ENCODE results near the gene ZNF236.

ZNF236 gene

DNA sequence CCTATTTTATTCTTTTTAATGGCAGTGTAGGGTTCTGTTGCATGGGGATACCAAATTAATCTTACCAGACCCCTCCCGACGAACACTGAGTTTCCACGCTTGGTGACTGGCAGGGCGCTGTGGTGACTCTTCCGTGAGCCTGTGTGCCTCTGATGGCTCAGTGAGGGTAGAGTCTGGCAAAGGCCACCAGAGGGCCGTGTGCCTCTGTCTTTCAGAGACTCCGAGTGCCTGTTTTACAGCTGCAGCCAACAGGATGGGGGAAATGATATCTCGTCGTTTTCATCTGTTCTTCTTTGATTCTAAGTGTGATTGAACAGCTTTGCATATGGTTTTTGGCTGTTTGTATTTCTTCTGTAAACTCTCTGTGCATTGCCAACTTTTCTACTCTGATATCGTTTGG lies 99.8 kb downstream of the ZNF236 start:
- H3K36me3 ChIP-seq (ENCODE audit: control insufficient read depth, insufficient read depth, low read length), result peaks cover 4% of the 10 kb centered on the region
- H3K27me3 ChIP-seq (ENCODE audit: control insufficient read depth, insufficient read depth, low read length), result no peaks in the 10 kb centered on the region
- no peak overlapping the region for H3K4me3 ChIP-seq (ENCODE audit: low read depth, low read length)
- H3K9ac ChIP-seq (ENCODE audit: low read depth, low read length), result no peak overlapping the region
- no peaks in the 10 kb centered on the region for H3K4me1 ChIP-seq (ENCODE audit: control insufficient read depth, insufficient read depth, low read length)
- H3K9me3 ChIP-seq (ENCODE audit: control insufficient read depth, insufficient read depth, low read length), result no peaks in the 10 kb centered on the region

DNA sequence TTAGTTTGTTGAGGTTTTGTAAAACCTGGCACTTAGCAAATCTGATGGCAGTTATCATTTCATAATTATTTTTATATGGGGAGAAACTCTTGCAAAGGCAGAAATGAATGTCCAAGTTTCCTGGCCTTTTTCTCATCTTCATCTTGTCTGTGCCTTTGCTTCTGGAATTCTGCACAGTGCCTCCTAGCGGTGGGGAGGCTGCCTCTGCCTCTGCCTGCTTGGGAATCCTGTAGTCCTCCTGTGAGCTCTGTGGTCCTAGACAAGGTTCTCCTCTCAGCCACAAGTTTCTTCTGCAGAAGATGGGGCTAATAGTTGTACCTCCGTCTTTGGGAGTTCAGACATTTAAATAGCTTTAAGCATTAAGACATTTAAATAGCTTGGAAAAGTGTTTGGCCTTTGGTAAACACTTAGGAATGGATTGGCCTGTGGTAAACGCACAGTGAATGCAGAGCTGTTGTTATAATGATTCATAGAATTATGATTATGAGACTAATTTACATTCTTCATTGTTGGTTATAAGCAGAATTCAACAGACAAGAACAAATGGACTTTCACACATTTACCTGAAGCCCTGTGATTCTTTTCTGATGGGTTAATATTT lies 101.2 kb downstream of the ZNF236 start:
- peaks cover 4% of the 10 kb centered on the region for H3K36me3 ChIP-seq (ENCODE audit: control insufficient read depth, insufficient read depth, low read length)

DNA sequence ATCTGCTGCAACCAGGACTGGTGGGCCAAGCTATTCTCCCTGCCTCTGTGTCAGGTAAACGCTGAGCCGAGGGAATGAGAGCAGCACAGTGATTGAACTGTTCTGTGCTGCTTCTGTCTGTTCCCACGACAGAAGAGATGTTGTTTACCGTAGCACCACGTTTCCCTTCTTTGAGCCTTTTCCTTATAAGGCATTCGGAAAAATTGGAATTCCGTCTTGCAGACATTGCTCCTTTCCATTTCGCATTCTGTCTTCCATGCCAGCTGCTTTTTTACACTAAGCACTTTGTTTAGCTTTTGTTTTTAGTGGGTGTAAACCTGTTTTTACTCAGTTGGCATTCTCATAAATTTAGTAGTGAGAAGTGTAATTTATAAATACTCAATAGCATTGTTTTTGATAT lies 103.1 kb downstream of the ZNF236 start:
- Histone ChIP-seq H3K27me3 (ENCODE audit: control insufficient read depth, insufficient read depth, low read length) (no peaks in the 10 kb centered on the region), H3K4me1 (ENCODE audit: control insufficient read depth, insufficient read depth, low read length) (no peaks in the 10 kb centered on the region), H3K36me3 (ENCODE audit: control insufficient read depth, insufficient read depth, low read length) (peaks cover 4% of the 10 kb centered on the region), H3K9me3 (ENCODE audit: control insufficient read depth, insufficient read depth, low read length) (no peaks in the 10 kb centered on the region), H3K4me3 (ENCODE audit: low read depth, low read length) (no peak overlapping the region), H3K9ac (ENCODE audit: low read depth, low read length) (no peak overlapping the region)

More for the DNA sequence above, 101.2 kb downstream of the ZNF236 start:
- H3K9me3 ChIP-seq (ENCODE audit: control insufficient read depth, insufficient read depth, low read length), result no peaks in the 10 kb centered on the region
- H3K4me3 ChIP-seq (ENCODE audit: low read depth, low read length), result no peak overlapping the region
- H3K4me1 ChIP-seq (ENCODE audit: control insufficient read depth, insufficient read depth, low read length), result no peaks in the 10 kb centered on the region
- no peaks in the 10 kb centered on the region for H3K27me3 ChIP-seq (ENCODE audit: control insufficient read depth, insufficient read depth, low read length)
- H3K9ac ChIP-seq (ENCODE audit: low read depth, low read length), result no peak overlapping the region

DNA sequence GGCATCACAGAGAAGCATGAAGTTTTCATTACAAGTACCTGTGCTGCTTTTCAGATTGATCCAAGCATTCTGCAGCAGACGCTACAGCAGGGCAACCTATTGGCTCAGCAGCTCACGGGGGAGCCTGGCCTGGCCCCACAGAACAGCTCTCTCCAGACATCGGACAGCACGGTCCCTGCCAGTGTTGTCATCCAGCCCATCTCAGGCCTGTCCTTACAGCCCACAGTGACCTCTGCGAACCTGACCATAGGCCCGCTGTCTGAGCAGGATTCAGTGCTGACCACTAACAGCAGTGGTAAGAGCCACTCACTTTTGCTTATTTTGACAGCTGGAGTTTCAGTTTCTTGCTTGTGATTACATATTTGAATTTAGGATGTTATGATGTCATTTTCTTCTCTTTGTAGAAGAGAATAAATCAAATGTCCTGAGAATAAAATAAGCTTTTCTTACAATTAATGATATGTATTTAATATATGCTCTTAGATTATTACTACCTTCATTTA lies 104.9 kb downstream of the ZNF236 start:
- H3K4me3 ChIP-seq (ENCODE audit: low read depth, low read length), result no peak overlapping the region

DNA sequence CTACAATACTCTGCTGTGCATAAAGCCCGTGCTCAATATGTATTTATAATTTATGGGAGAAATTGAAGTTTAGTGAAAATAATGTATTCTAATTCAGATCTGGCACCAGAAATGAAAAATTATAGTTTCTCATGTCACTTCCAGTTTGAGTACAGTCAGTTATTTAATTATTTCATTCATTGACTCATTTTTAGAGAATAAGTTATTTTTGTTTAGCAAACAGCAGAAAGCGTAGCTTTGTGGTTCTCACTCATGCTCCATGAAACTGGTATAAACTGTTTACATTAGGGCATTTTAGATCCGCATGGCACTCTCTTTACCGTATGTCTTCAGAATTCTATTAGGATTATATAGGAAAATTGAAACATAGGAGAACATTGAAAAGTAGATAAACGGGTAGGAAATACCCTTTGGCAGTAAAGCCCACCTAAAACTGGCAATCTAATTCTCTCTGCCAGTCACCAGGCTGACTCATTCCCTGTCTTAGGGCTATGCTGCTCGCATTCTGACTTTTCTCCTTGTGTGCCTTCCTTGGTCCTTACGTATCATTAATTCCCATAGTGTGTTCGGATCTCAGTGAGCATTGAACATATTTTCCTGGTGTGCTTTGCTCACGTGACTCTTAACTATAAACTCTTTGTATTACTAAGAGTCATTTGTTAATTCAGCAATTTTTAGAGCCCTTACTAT lies 106.0 kb downstream of the ZNF236 start:
- no peaks in the 10 kb centered on the region for H3K27me3 ChIP-seq (ENCODE audit: control insufficient read depth, insufficient read depth, low read length)
- no peaks in the 10 kb centered on the region for H3K9me3 ChIP-seq (ENCODE audit: control insufficient read depth, insufficient read depth, low read length)
- H3K9ac ChIP-seq (ENCODE audit: low read depth, low read length), result no peak overlapping the region
- no peak overlapping the region for H3K4me3 ChIP-seq (ENCODE audit: low read depth, low read length)
- no peaks in the 10 kb centered on the region for H3K4me1 ChIP-seq (ENCODE audit: control insufficient read depth, insufficient read depth, low read length)
- H3K36me3 ChIP-seq (ENCODE audit: control insufficient read depth, insufficient read depth, low read length), result peaks cover 4% of the 10 kb centered on the region

More for the DNA sequence above, 104.9 kb downstream of the ZNF236 start:
- peaks cover 4% of the 10 kb centered on the region for H3K36me3 ChIP-seq (ENCODE audit: control insufficient read depth, insufficient read depth, low read length)
- H3K9ac ChIP-seq (ENCODE audit: low read depth, low read length), result no peak overlapping the region
- H3K4me1 ChIP-seq (ENCODE audit: control insufficient read depth, insufficient read depth, low read length), result no peaks in the 10 kb centered on the region
- no peaks in the 10 kb centered on the region for H3K9me3 ChIP-seq (ENCODE audit: control insufficient read depth, insufficient read depth, low read length)
- H3K27me3 ChIP-seq (ENCODE audit: control insufficient read depth, insufficient read depth, low read length), result no peaks in the 10 kb centered on the region

DNA sequence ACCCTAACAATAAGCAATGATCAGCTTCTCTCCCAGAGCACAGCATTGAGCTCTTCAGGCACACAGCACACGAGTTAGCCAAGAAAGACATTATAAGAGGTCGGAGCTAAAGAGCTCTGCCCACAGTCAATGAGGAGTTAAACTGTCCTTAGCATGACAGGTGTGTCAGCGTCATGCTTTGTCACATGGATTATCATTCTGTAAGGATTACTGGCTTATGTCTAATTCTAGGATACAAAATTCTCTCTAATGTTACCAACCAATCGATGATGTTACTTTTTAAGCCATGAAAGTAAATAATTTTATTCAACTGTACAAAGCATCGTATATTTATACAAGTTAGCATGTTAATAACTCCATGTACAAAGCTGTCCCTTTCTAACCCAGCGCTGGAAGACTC lies 108.8 kb downstream of the ZNF236 start:
- no peak overlapping the region for H3K4me3 ChIP-seq (ENCODE audit: low read depth, low read length)
- no peaks in the 10 kb centered on the region for H3K27me3 ChIP-seq (ENCODE audit: control insufficient read depth, insufficient read depth, low read length)
- no peaks in the 10 kb centered on the region for H3K4me1 ChIP-seq (ENCODE audit: control insufficient read depth, insufficient read depth, low read length)
- H3K36me3 ChIP-seq (ENCODE audit: control insufficient read depth, insufficient read depth, low read length), result no peaks in the 10 kb centered on the region
- no peak overlapping the region for H3K9ac ChIP-seq (ENCODE audit: low read depth, low read length)
- no peaks in the 10 kb centered on the region for H3K9me3 ChIP-seq (ENCODE audit: control insufficient read depth, insufficient read depth, low read length)

DNA sequence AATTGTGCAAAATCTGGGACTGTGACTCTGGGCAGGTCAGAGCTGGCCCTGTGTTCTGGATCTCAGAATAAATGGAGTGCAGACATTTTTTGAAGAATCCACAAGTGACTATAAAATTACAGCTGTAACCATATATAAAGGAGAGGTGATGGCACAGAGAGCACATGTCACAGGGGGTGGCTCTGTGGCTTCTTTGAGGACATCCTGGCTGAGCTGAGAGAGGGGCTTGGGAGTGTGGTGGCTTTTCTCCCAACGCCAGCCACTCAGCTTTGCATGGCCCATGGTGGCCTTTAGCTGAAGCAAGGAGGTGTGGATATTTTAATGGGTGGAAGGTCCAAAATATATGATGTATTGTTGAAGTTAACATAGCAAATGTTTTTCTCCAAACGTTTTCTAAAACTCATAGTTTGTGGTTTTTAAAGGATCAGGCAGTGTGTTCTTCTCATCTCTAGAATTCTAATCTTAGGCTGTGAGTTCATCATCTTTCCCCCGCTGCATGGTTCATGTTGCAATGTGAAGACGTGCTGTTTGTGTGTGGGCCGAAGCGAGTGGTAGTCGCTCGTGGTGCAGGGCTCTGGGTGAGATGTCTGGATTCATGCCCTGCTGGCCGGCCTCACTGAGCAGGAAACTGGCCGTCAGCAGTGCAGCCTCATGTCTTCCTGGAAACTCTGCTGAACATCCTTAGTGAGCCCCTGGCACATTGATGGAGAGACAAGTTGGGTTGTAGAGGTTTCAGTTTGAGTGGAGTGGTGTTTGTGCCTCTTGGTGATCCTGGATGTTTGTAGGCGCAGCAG lies 109.9 kb downstream of the ZNF236 start:
- no peaks in the 10 kb centered on the region for H3K36me3 ChIP-seq (ENCODE audit: control insufficient read depth, insufficient read depth, low read length)
- no peaks in the 10 kb centered on the region for H3K9me3 ChIP-seq (ENCODE audit: control insufficient read depth, insufficient read depth, low read length)
- H3K4me3 ChIP-seq (ENCODE audit: low read depth, low read length), result no peak overlapping the region
- no peaks in the 10 kb centered on the region for H3K4me1 ChIP-seq (ENCODE audit: control insufficient read depth, insufficient read depth, low read length)
- no peaks in the 10 kb centered on the region for H3K27me3 ChIP-seq (ENCODE audit: control insufficient read depth, insufficient read depth, low read length)
- H3K9ac ChIP-seq (ENCODE audit: low read depth, low read length), result no peak overlapping the region

DNA sequence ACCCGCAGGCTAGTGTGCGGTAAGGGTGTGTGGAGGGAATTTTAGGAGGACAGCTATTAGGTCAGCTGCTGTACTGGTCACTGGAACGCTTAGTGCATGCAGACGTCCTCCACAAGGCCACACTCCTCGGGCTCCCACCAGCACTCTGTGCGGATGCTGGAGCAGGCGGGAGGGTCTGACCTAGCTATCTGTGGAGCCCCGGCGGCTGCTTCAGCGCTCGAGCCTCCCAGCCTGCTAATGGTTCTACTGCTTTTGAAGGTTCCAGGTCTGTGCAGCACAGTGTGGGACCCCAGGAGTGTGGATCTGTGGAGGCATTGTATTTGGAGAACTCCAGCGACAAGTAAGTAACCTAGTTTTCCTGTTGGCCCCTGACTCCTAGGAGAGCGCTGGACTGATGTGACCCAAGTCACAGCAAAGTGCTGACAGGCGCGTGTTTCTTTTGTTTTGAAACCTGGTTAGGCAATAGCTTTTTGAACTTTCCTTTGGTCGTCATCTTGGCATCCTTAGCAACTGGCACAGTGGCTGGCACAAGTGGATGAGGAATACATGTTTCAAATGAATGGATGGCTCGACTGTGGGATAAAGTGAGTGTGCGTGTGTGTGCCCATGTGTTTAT lies 113.5 kb downstream of the ZNF236 start:
- peaks cover 8% of the 10 kb centered on the region for H3K36me3 ChIP-seq (ENCODE audit: control insufficient read depth, insufficient read depth, low read length)
- no peak overlapping the region for H3K9ac ChIP-seq (ENCODE audit: low read depth, low read length)
- H3K4me3 ChIP-seq (ENCODE audit: low read depth, low read length), result no peak overlapping the region
- no peaks in the 10 kb centered on the region for H3K27me3 ChIP-seq (ENCODE audit: control insufficient read depth, insufficient read depth, low read length)
- H3K4me1 ChIP-seq (ENCODE audit: control insufficient read depth, insufficient read depth, low read length), result no peaks in the 10 kb centered on the region
- H3K9me3 ChIP-seq (ENCODE audit: control insufficient read depth, insufficient read depth, low read length), result no peaks in the 10 kb centered on the region

DNA sequence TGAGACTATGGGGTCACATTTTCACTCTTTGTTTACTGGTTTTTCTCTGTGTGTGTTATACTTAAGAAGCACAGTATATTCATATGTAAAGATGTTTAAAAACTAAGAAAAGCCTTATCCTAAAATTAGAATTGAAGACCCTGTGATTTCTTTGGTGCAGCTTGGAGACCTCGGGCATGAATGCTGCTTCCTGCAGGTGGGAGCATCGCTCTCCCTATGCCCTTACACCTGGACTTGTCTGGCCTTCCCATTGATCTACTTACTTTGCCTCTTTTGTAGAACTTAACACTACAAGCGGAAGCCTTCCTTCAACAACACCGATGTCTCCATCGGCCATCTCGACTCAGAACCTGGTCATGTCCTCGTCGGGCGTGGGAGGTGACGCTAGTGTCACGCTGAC lies 114.5 kb downstream of the ZNF236 start:
- Histone ChIP-seq H3K9ac (ENCODE audit: low read depth, low read length) (no peak overlapping the region), H3K9me3 (ENCODE audit: control insufficient read depth, insufficient read depth, low read length) (no peaks in the 10 kb centered on the region), H3K4me1 (ENCODE audit: control insufficient read depth, insufficient read depth, low read length) (no peaks in the 10 kb centered on the region), H3K27me3 (ENCODE audit: control insufficient read depth, insufficient read depth, low read length) (no peaks in the 10 kb centered on the region), H3K4me3 (ENCODE audit: low read depth, low read length) (no peak overlapping the region), H3K36me3 (ENCODE audit: control insufficient read depth, insufficient read depth, low read length) (peaks cover 8% of the 10 kb centered on the region)

DNA sequence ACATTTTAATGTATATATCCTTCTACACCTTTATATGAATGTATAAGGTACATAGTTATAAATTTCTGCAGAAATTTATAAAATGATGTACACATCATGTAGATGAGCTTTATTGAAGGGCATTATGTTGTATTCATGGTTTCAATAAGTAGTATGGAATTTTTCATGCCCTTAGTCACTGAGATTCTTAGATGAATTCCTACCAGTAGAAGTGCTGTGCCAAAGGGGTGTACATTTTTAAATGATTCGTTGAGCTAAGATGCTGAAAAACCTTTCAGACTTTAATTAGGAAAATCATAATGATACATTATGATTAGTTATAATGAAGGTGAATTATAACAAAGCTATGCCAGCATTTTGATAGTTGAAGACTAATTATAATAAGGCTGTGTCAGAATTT lies 115.2 kb downstream of the ZNF236 start:
- no peak overlapping the region for H3K9ac ChIP-seq (ENCODE audit: low read depth, low read length)
- peaks cover 8% of the 10 kb centered on the region for H3K36me3 ChIP-seq (ENCODE audit: control insufficient read depth, insufficient read depth, low read length)
- no peak overlapping the region for H3K4me3 ChIP-seq (ENCODE audit: low read depth, low read length)
- no peaks in the 10 kb centered on the region for H3K4me1 ChIP-seq (ENCODE audit: control insufficient read depth, insufficient read depth, low read length)
- no peaks in the 10 kb centered on the region for H3K9me3 ChIP-seq (ENCODE audit: control insufficient read depth, insufficient read depth, low read length)
- no peaks in the 10 kb centered on the region for H3K27me3 ChIP-seq (ENCODE audit: control insufficient read depth, insufficient read depth, low read length)

DNA sequence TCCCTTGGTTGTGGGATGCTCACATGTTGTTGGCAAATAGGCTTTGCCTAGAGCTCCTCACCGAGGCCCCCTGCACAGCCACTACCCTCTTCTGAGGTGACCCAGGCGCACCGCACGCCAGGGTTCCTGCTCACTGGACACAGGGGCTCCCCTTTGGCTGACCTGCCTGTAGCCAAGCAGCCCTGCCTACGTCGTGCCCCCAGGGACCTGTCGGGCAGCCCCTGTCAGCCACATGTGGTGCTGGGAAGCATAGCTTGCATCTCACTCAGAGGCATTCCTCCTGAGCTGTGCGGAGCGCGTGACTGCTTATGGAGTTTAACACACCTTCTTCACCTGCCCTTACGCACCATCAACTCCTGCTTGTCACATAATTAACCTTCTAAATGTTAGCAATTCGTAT lies 116.3 kb downstream of the ZNF236 start:
- no peak overlapping the region for H3K4me3 ChIP-seq (ENCODE audit: low read depth, low read length)
- H3K36me3 ChIP-seq (ENCODE audit: control insufficient read depth, insufficient read depth, low read length), result peaks cover 8% of the 10 kb centered on the region
- no peaks in the 10 kb centered on the region for H3K9me3 ChIP-seq (ENCODE audit: control insufficient read depth, insufficient read depth, low read length)
- no peaks in the 10 kb centered on the region for H3K4me1 ChIP-seq (ENCODE audit: control insufficient read depth, insufficient read depth, low read length)
- H3K9ac ChIP-seq (ENCODE audit: low read depth, low read length), result no peak overlapping the region
- H3K27me3 ChIP-seq (ENCODE audit: control insufficient read depth, insufficient read depth, low read length), result no peaks in the 10 kb centered on the region
